KOPT-K1 (cell line): Measurements from ENCODE around the gene SMIM29.
A peak's percentile ranks its signal among the peaks of the same experiment; 100 is the strongest.

Experiments
- H3K27ac ChIP-seq: fragments of 200-600 bp; sonication (generic); 2 replicates; pipeline ENCODE4 v1.5.1; 2016; ENCODE audit warnings: antibody characterized with exemption, mild to moderate bottlenecking, low read depth, low read length; ENCODE audit not compliant: poor library complexity, severe bottlenecking
- H3K36me3 ChIP-seq: fragments of 200-600 bp; sonication (generic); 2 replicates; pipeline ENCODE4 v1.5.1; 2017; ENCODE audit warnings: antibody characterized with exemption, mild to moderate bottlenecking, low read length, moderate library complexity; ENCODE audit not compliant: insufficient read depth
- H3K9me3 ChIP-seq: fragments of 200-600 bp; sonication (generic); 2 replicates; pipeline ENCODE4 v1.5.1; 2017; ENCODE audit warnings: antibody characterized with exemption, low read length, mild to moderate bottlenecking; ENCODE audit not compliant: insufficient read depth, poor library complexity, severe bottlenecking

Gene SMIM29

GRCh38 chr6:34227761-34228421 lies 20.9 kb downstream of the SMIM29 start:
- H3K36me3 ChIP-seq = no peaks in the 10 kb centered on the region
- no peaks in the 10 kb centered on the region for H3K9me3 ChIP-seq
- H3K27ac ChIP-seq = peak overlapping the region; percentile 43

- Histone ChIP-seq H3K9me3 (no peaks in the 10 kb centered on the region), H3K27ac (peak overlapping the region; percentile 43), H3K36me3 (no peaks in the 10 kb centered on the region)
These were observed 21.8 kb downstream of the SMIM29 start for GRCh38 chr6:34226731-34227586.

GRCh38 chr6:34226066-34226465 lies 22.7 kb downstream of the SMIM29 start:
- Histone ChIP-seq H3K9me3 (no peaks in the 10 kb centered on the region), H3K36me3 (no peaks in the 10 kb centered on the region), H3K27ac (no peak overlapping the region)

GRCh38 chr6:34225551-34225950 lies 23.3 kb downstream of the SMIM29 start:
- no peaks in the 10 kb centered on the region for H3K36me3 ChIP-seq
- H3K9me3 ChIP-seq = no peaks in the 10 kb centered on the region

GRCh38 chr6:34223956-34224940 lies 24.6 kb downstream of the SMIM29 start:
- H3K9me3 ChIP-seq = no peaks in the 10 kb centered on the region
- H3K36me3 ChIP-seq = no peaks in the 10 kb centered on the region
- H3K27ac ChIP-seq = peak overlapping the region; percentile 92

More at GRCh38 chr6:34225551-34225950, 23.3 kb downstream of the SMIM29 start:
- H3K27ac ChIP-seq = no peak overlapping the region

- peak overlapping the region; percentile 92 for H3K27ac ChIP-seq
These were observed 25.3 kb downstream of the SMIM29 start for GRCh38 chr6:34223381-34223955.

GRCh38 chr6:34218691-34219090 lies 30.1 kb downstream of the SMIM29 start:
- Histone ChIP-seq H3K36me3 (no peaks in the 10 kb centered on the region), H3K27ac (no peak overlapping the region), H3K9me3 (no peaks in the 10 kb centered on the region)

More at GRCh38 chr6:34223381-34223955, 25.3 kb downstream of the SMIM29 start:
- H3K9me3 ChIP-seq = no peaks in the 10 kb centered on the region
- no peaks in the 10 kb centered on the region for H3K36me3 ChIP-seq

GRCh38 chr6:34213772-34214171 lies 35.0 kb downstream of the SMIM29 start:
- no peak overlapping the region for H3K27ac ChIP-seq
- no peaks in the 10 kb centered on the region for H3K36me3 ChIP-seq
- no peaks in the 10 kb centered on the region for H3K9me3 ChIP-seq

- H3K27ac ChIP-seq = no peak overlapping the region
- no peaks in the 10 kb centered on the region for H3K9me3 ChIP-seq
- H3K36me3 ChIP-seq = no peaks in the 10 kb centered on the region
These were observed 40.9 kb downstream of the SMIM29 start for GRCh38 chr6:34207695-34208443.

GRCh38 chr6:34206726-34207125 lies 42.1 kb downstream of the SMIM29 start:
- Histone ChIP-seq H3K36me3 (no peaks in the 10 kb centered on the region), H3K27ac (no peak overlapping the region), H3K9me3 (peaks cover 9% of the 10 kb centered on the region)

GRCh38 chr6:34205916-34206315 lies 42.9 kb downstream of the SMIM29 start:
- no peaks in the 10 kb centered on the region for H3K36me3 ChIP-seq
- H3K9me3 ChIP-seq = peaks cover 10% of the 10 kb centered on the region
- H3K27ac ChIP-seq = no peak overlapping the region

- H3K27ac ChIP-seq = no peak overlapping the region
These were observed 43.3 kb downstream of the SMIM29 start for GRCh38 chr6:34205466-34205865.

GRCh38 chr6:34204693-34205092 lies 44.1 kb downstream of the SMIM29 start:
- Histone ChIP-seq H3K9me3 (peaks cover 10% of the 10 kb centered on the region), H3K27ac (no peak overlapping the region), H3K36me3 (no peaks in the 10 kb centered on the region)

More at GRCh38 chr6:34205466-34205865, 43.3 kb downstream of the SMIM29 start:
- Histone ChIP-seq H3K36me3 (no peaks in the 10 kb centered on the region), H3K9me3 (peaks cover 10% of the 10 kb centered on the region)
